Measurements from ENCODE around the gene NAA35.

Gene NAA35

GRCh38 chr9:86062845-86063693 lies 122.1 kb downstream of the NAA35 start:
- no peak for DNase-seq (ENCODE audit: low read depth)

GRCh38 chr9:86064220-86064619 lies 123.3 kb downstream of the NAA35 start:
- DNase-seq (ENCODE audit: low read depth) = no peak

GRCh38 chr9:86069206-86069869 lies 128.4 kb downstream of the NAA35 start:
- no peak for DNase-seq (ENCODE audit: low read depth)

Measured in stimulated activated CD8-positive, alpha-beta memory T cell treated with anti-CD3 and anti-CD28 coated beads, Interleukin-15, amount 100 ng/mL, for 24 hours (primary cell).